ENCODE data around the gene ADCY3.

- TF ChIP-seq, protein P1, sequence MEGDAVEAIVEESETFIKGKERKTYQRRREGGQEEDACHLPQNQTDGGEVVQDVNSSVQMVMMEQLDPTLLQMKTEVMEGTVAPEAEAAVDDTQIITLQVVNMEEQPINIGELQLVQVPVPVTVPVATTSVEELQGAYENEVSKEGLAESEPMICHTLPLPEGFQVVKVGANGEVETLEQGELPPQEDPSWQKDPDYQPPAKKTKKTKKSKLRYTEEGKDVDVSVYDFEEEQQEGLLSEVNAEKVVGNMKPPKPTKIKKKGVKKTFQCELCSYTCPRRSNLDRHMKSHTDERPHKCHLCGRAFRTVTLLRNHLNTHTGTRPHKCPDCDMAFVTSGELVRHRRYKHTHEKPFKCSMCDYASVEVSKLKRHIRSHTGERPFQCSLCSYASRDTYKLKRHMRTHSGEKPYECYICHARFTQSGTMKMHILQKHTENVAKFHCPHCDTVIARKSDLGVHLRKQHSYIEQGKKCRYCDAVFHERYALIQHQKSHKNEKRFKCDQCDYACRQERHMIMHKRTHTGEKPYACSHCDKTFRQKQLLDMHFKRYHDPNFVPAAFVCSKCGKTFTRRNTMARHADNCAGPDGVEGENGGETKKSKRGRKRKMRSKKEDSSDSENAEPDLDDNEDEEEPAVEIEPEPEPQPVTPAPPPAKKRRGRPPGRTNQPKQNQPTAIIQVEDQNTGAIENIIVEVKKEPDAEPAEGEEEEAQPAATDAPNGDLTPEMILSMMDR (IDR thresholded peaks at IDR 0.05 in 2 of 3, conservative IDR thresholded peaks at IDR 0.05 in 1 of 3; ENCODE audit: borderline replicate concordance in 1 of 3, insufficient read depth in 1 of 3, low read depth in 2 of 3, low read length in 2 of 3): no peak
- no peak for TF ChIP-seq YY1 (IDR thresholded peaks at IDR 0.05; ENCODE audit: extremely low read depth, insufficient replicate concordance, low read depth, low read length)
Observed at GRCh38 chr2:24874035-24874434, 46.0 kb downstream of the ADCY3 start.

All from HCT116 (cell line).